ENCODE data around the gene FNDC10. TPM values are rescaled to one million over a fixed set of nuclear protein-coding genes. Genes with fewer than 3 reads are reported as not detected.
A peak's percentile ranks its signal among the peaks of the same experiment; 100 is the strongest.

The FNDC10 gene
- total RNA-seq, 1 donor from 2014 or later: 11.6 TPM

- Mint-ChIP-seq H3K27ac (ENCODE audit: unreplicated experiment) (peak overlapping the region; percentile 79), H3K27me3 (ENCODE audit: unreplicated experiment) (peaks cover 17% of the 10 kb centered on the region), H3K9me3 (ENCODE audit: unreplicated experiment) (no peaks in the 10 kb centered on the region), H3K36me3 (ENCODE audit: low read depth, unreplicated experiment) (peaks cover 13% of the 10 kb centered on the region), H3K4me3 (ENCODE audit: unreplicated experiment) (peak overlapping the region; percentile 96), H3K4me1 (ENCODE audit: unreplicated experiment) (peaks cover 43% of the 10 kb centered on the region)
- DNase-seq (ENCODE audit: low spot score): no peak
- no peak for TF ChIP-seq CTCF (IDR thresholded peaks at IDR 0.05; ENCODE audit: unreplicated experiment)
Observed at GRCh38 chr1:1614954-1615255, 15.0 kb upstream of the FNDC10 start.

GRCh38 chr1:1614204-1614953 is 14.4 kb upstream of the FNDC10 start:
- TF ChIP-seq CTCF (IDR thresholded peaks at IDR 0.05; ENCODE audit: unreplicated experiment): no peak
- Mint-ChIP-seq H3K27me3 (ENCODE audit: unreplicated experiment) (peaks cover 17% of the 10 kb centered on the region), H3K27ac (ENCODE audit: unreplicated experiment) (peak overlapping the region; percentile 79), H3K36me3 (ENCODE audit: low read depth, unreplicated experiment) (peaks cover 13% of the 10 kb centered on the region), H3K4me1 (ENCODE audit: unreplicated experiment) (peaks cover 43% of the 10 kb centered on the region), H3K9me3 (ENCODE audit: unreplicated experiment) (no peaks in the 10 kb centered on the region), H3K4me3 (ENCODE audit: unreplicated experiment) (peak overlapping the region; percentile 96)
- DNase-seq (ENCODE audit: low spot score): peak; percentile 6

GRCh38 chr1:1613509-1614082 is 13.7 kb upstream of the FNDC10 start:
- Mint-ChIP-seq H3K9me3 (ENCODE audit: unreplicated experiment) (no peaks in the 10 kb centered on the region), H3K36me3 (ENCODE audit: low read depth, unreplicated experiment) (peaks cover 13% of the 10 kb centered on the region), H3K4me3 (ENCODE audit: unreplicated experiment) (peak overlapping the region; percentile 84), H3K27ac (ENCODE audit: unreplicated experiment) (peak overlapping the region; percentile 68), H3K27me3 (ENCODE audit: unreplicated experiment) (peaks cover 17% of the 10 kb centered on the region), H3K4me1 (ENCODE audit: unreplicated experiment) (peaks cover 43% of the 10 kb centered on the region)
- no peak for DNase-seq (ENCODE audit: low spot score)
- TF ChIP-seq CTCF (IDR thresholded peaks at IDR 0.05; ENCODE audit: unreplicated experiment): no peak

- H3K27ac Mint-ChIP-seq (ENCODE audit: unreplicated experiment): peak overlapping the region; percentile 70
- H3K4me1 Mint-ChIP-seq (ENCODE audit: unreplicated experiment): peaks cover 37% of the 10 kb centered on the region
- peaks cover 13% of the 10 kb centered on the region for H3K27me3 Mint-ChIP-seq (ENCODE audit: unreplicated experiment)
- no peak for DNase-seq (ENCODE audit: low spot score)
- H3K4me3 Mint-ChIP-seq (ENCODE audit: unreplicated experiment): peak overlapping the region; percentile 7
- no peaks in the 10 kb centered on the region for H3K9me3 Mint-ChIP-seq (ENCODE audit: unreplicated experiment)
- H3K36me3 Mint-ChIP-seq (ENCODE audit: low read depth, unreplicated experiment): peaks cover 9% of the 10 kb centered on the region
- no peak for TF ChIP-seq CTCF (IDR thresholded peaks at IDR 0.05; ENCODE audit: unreplicated experiment)
Observed at GRCh38 chr1:1612104-1612400, 12.1 kb upstream of the FNDC10 start.

GRCh38 chr1:1610796-1611195 is 10.9 kb upstream of the FNDC10 start:
- no peak for TF ChIP-seq CTCF (IDR thresholded peaks at IDR 0.05; ENCODE audit: unreplicated experiment)
- Mint-ChIP-seq H3K4me3 (ENCODE audit: unreplicated experiment) (peak overlapping the region; percentile 69), H3K27me3 (ENCODE audit: unreplicated experiment) (peaks cover 12% of the 10 kb centered on the region), H3K36me3 (ENCODE audit: low read depth, unreplicated experiment) (peaks cover 13% of the 10 kb centered on the region), H3K9me3 (ENCODE audit: unreplicated experiment) (no peaks in the 10 kb centered on the region), H3K27ac (ENCODE audit: unreplicated experiment) (peak overlapping the region; percentile 81), H3K4me1 (ENCODE audit: unreplicated experiment) (peaks cover 38% of the 10 kb centered on the region)
- no peak for DNase-seq (ENCODE audit: low spot score)

Measured in endothelial cell (in vitro differentiated cells).